Cerebellar nuclear complex (tissue), 1 donor: ENCODE measurements around the gene SGIP1.
"Not testable (repeated sequence)": the region's sequence is repeated elsewhere in the genome, so short reads cannot be mapped to it uniquely, and the experiment has no call there.

ENCODE experiments used
- DNase-seq, 2 experiments: peaks; one replicate each; lab custom pipeline; 2025; lab: John Stamatoyannopoulos, UW

The SGIP1 gene

GRCh38 chr1:66729523-66729922, 195.6 kb downstream of the SGIP1 start:
- no peak for DNase-seq

GRCh38 chr1:66730462-66730861, 196.5 kb downstream of the SGIP1 start:
- DNase-seq: no peak

GRCh38 chr1:66731170-66731865, 197.4 kb downstream of the SGIP1 start:
- DNase-seq: no peak

- no peak for DNase-seq
Measured at GRCh38 chr1:66732407-66733166, 198.6 kb downstream of the SGIP1 start.

GRCh38 chr1:66733348-66734017, 199.5 kb downstream of the SGIP1 start:
- no peak for DNase-seq

GRCh38 chr1:66734531-66734930, 200.6 kb downstream of the SGIP1 start:
- not testable (repeated sequence) for DNase-seq

GRCh38 chr1:66737836-66738235, 203.9 kb downstream of the SGIP1 start:
- DNase-seq: no peak

- DNase-seq: no peak
Measured at GRCh38 chr1:66739401-66740157, 205.6 kb downstream of the SGIP1 start.

- DNase-seq: no peak
Measured at GRCh38 chr1:66745451-66745850, 211.5 kb downstream of the SGIP1 start.

- no peak for DNase-seq
Measured at GRCh38 chr1:66747501-66747900, 213.5 kb downstream of the SGIP1 start.

- no peak for DNase-seq
Measured at GRCh38 chr1:66750577-66750976, 216.6 kb downstream of the SGIP1 start.

GRCh38 chr1:66751160-66751559, 217.2 kb downstream of the SGIP1 start:
- DNase-seq: no peak

GRCh38 chr1:66752000-66752592, 218.1 kb downstream of the SGIP1 start, which contains the start of gene DYNLT5:
DYNLT5 (plus strand) TSS chr1:66752459; CDS start chr1:66754659, 2,200 bp downstream.
- no peak for DNase-seq

- no peak for DNase-seq
Measured at GRCh38 chr1:66752671-66753371, 218.9 kb downstream of the SGIP1 start.

GRCh38 chr1:66757722-66758240, 223.8 kb downstream of the SGIP1 start:
- no peak for DNase-seq

GRCh38 chr1:66758241-66758755, 224.3 kb downstream of the SGIP1 start:
- DNase-seq: no peak

GRCh38 chr1:66760506-66760905, 226.6 kb downstream of the SGIP1 start:
- DNase-seq: no peak

- no peak for DNase-seq
Measured at GRCh38 chr1:66761221-66761620, 227.3 kb downstream of the SGIP1 start.

- no peak for DNase-seq
Measured at GRCh38 chr1:66764994-66765578, 231.1 kb downstream of the SGIP1 start.

- DNase-seq: no peak
Measured at GRCh38 chr1:66767626-66768025, 233.7 kb downstream of the SGIP1 start.
